OCI-LY3 (cell line): ENCODE results near the gene USF1.
"Not testable (repeated sequence)": the region's sequence is repeated elsewhere in the genome, so short reads cannot be mapped to it uniquely, and the experiment has no call there.

Source experiments
- H2AFZ ChIP-seq: fragments of 200-600, 300-600 bp; shearing (Covaris generic); 2 replicates; pipeline ENCODE4 v1.6.0; 2014; ENCODE audit warnings: antibody characterized with exemption, low read depth, low read length
- H3K27ac ChIP-seq: fragments of 200-600, 300-600 bp; sonication (generic); 2 replicates; pipeline ENCODE4 v1.5.1; 2014; ENCODE audit warnings: mild to moderate bottlenecking, low read length, moderate library complexity, mixed read lengths
- H3K27me3 ChIP-seq: fragments of 200-600, 300-600 bp; sonication (generic); 2 replicates; pipeline ENCODE4 v1.6.1; 2014; ENCODE audit warnings: low read depth, low read length, mixed read lengths
- H3K36me3 ChIP-seq: fragments of 200-600, 300-600 bp; sonication (generic); replicated peaks from 2 replicates; pipeline ENCODE3; 2014; ENCODE audit warnings: low read depth, low read length, mixed read lengths
- H3K4me1 ChIP-seq: fragments of 300-600, 200-600 bp; sonication (generic); 2 replicates; pipeline ENCODE4 v1.6.1; 2014; ENCODE audit warnings: low read length, mixed read lengths
- H3K4me2 ChIP-seq: fragments of 200-600, 300-600 bp; sonication (generic); 2 replicates; pipeline ENCODE4 v1.6.1; 2014; ENCODE audit warnings: low read length, mixed read lengths
- H3K4me3 ChIP-seq: fragments of 300-600, 200-600 bp; sonication (generic); 2 replicates; pipeline ENCODE4 v1.5.1; 2014; ENCODE audit warnings: antibody characterized with exemption, mild to moderate bottlenecking, low read length, moderate library complexity
- H3K79me2 ChIP-seq: fragments of 300-600, 200-600 bp; shearing (Covaris generic); 2 replicates; pipeline ENCODE4 v1.6.1; 2014; ENCODE audit warnings: mild to moderate bottlenecking, low read length, mixed read lengths
- H3K9ac ChIP-seq: fragments of 300-600, 200-600 bp; shearing (Covaris generic); 2 replicates; pipeline ENCODE4 v1.6.0; 2014; ENCODE audit warnings: mild to moderate bottlenecking, low read length, moderate library complexity
- H3K9me3 ChIP-seq: fragments of 200-600, 300-600 bp; shearing (Covaris generic); 2 replicates; pipeline ENCODE4 v1.6.1; 2014; ENCODE audit warnings: low read length, mixed read lengths; ENCODE audit not compliant: insufficient read depth
- H4K20me1 ChIP-seq: fragments of 200-600, 300-600 bp; sonication (generic); 2 replicates; pipeline ENCODE4 v1.6.1; 2016; ENCODE audit warnings: low read length, mixed read lengths; ENCODE audit not compliant: insufficient read depth
- EZH2phosphoT487 ChIP-seq: fragments of 200-600 bp; shearing (Covaris generic); IDR thresholded peaks from 2 replicates; pipeline ENCODE4 v1.6.1; 2018; ENCODE audit warnings: antibody characterized with exemption, mixed run types, low read depth
- TF ChIP-seq, protein P1 (sequence below): fragments of 200-600, 300-600 bp; sonication (generic); IDR thresholded peaks from 2 replicates; pipeline ENCODE4 v1.5.1; 2014; ENCODE audit warnings: antibody characterized with exemption, low read length, low read depth

Gene USF1

DNA sequence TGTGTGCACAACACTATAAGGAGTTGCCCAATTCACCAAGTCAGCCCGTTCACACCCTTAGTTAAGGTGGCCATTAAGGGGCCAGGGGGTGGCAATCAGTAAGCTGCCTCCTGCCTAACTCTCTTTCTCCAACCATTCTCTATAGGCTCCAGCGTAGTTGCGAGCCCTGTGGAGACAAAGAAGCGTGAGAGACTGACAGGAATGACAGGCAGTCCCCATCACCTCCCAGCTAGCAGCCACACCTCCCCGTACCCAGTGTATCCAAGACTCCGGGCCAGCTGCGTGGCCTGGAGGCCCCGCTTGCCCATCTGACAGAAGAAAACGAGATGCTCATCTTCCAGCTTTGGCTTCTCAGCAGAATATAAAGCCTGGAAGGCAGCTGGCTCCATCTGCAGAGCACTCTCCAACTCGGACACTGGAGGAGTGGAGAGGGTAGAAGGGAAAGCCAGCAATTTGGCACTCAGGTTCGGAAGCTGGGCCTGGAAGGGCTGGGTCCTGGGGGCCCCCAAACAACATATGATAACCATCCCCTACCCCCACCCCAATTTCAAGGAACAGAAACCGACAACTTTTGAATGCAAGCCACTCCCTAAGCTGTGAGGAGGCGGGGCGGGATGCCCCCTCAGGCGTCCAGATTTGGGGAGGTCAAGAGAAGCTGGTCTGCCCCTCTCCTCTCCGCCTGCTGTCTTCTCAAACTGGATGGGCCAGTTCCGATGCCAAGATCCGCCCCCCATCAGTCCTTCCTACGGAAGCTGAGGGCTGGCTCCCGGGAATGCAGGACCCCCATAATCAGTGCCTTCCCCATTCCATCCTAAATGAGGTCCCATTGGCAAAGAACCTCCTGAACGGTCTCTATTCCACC is 7.9 kb downstream of the USF1 start:
- Histone ChIP-seq H3K4me2 (no peak overlapping the region), H3K27me3 (no peaks in the 10 kb centered on the region), H3K27ac (no peak overlapping the region), H3K4me1 (no peaks in the 10 kb centered on the region), H3K9me3 (no peaks in the 10 kb centered on the region), H2AFZ (no peak overlapping the region), H4K20me1 (peaks cover 4% of the 10 kb centered on the region; the same call in 1 of the 2 replicates), H3K79me2 (no peaks in the 10 kb centered on the region), H3K9ac (no peak overlapping the region), H3K36me3 (peaks cover 37% of the 10 kb centered on the region), H3K4me3 (no peak overlapping the region)
- no peak for TF ChIP-seq EZH2phosphoT487
- TF ChIP-seq, protein P1, sequence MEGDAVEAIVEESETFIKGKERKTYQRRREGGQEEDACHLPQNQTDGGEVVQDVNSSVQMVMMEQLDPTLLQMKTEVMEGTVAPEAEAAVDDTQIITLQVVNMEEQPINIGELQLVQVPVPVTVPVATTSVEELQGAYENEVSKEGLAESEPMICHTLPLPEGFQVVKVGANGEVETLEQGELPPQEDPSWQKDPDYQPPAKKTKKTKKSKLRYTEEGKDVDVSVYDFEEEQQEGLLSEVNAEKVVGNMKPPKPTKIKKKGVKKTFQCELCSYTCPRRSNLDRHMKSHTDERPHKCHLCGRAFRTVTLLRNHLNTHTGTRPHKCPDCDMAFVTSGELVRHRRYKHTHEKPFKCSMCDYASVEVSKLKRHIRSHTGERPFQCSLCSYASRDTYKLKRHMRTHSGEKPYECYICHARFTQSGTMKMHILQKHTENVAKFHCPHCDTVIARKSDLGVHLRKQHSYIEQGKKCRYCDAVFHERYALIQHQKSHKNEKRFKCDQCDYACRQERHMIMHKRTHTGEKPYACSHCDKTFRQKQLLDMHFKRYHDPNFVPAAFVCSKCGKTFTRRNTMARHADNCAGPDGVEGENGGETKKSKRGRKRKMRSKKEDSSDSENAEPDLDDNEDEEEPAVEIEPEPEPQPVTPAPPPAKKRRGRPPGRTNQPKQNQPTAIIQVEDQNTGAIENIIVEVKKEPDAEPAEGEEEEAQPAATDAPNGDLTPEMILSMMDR = no peak

DNA sequence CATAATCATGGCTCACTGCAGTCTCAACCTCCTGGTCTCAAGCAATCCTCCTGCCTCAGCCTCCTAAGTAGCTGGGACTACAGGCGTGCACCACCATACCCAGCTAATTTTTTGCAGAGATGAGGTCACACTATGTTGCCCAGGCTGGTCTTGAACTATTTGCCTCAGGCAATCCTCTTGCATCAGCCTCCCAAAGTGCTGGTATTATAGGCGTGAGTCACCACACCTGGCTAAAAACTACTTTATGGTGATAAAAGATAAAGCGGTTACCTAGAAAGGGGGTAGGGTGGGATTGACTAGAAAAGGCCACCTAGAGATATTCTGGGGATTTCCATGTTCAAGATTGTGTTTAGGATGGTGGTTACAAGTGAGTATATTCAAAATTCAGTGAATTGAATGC is 12.0 kb downstream of the USF1 start:
- H3K9me3 ChIP-seq = no peaks in the 10 kb centered on the region
- peaks cover 7% of the 10 kb centered on the region for H3K36me3 ChIP-seq
- no peaks in the 10 kb centered on the region for H3K4me1 ChIP-seq
- no peak overlapping the region for H3K4me3 ChIP-seq
- no peak overlapping the region for H3K9ac ChIP-seq
- no peak overlapping the region for H2AFZ ChIP-seq
- TF ChIP-seq EZH2phosphoT487 = no peak
- TF ChIP-seq, protein P1 = no peak
- H3K27ac ChIP-seq = no peak overlapping the region
- H4K20me1 ChIP-seq = no peaks in the 10 kb centered on the region
- H3K27me3 ChIP-seq = no peaks in the 10 kb centered on the region
- no peaks in the 10 kb centered on the region for H3K79me2 ChIP-seq
- no peak overlapping the region for H3K4me2 ChIP-seq

DNA sequence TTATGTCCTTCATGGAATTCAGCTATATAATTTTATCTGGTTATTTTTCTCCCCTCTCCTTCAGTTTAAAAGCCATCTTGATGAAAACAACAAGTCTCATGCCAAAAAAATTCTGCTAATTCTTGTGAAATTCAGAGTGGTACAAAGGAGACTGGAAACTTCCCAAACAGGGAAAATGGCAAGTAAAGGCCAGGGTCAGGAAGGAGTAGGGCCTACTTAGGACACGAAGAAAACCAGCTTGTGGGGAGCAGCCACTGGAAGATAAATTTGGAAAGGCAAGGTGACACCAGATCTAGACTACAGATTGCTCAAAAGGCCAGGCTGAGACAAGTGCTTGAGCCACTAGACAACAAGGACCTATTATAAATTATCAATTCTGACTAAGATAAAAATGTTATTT is 13.4 kb downstream of the USF1 start:
- H3K36me3 ChIP-seq = peaks cover 5% of the 10 kb centered on the region
- H3K27ac ChIP-seq = no peak overlapping the region
- no peak overlapping the region for H2AFZ ChIP-seq
- TF ChIP-seq EZH2phosphoT487 = no peak
- TF ChIP-seq, protein P1 = no peak
- H3K4me2 ChIP-seq = no peak overlapping the region
- H3K9ac ChIP-seq = no peak overlapping the region
- H3K79me2 ChIP-seq = no peaks in the 10 kb centered on the region
- H3K4me1 ChIP-seq = no peaks in the 10 kb centered on the region
- no peaks in the 10 kb centered on the region for H4K20me1 ChIP-seq
- no peak overlapping the region for H3K4me3 ChIP-seq
- no peaks in the 10 kb centered on the region for H3K9me3 ChIP-seq
- no peaks in the 10 kb centered on the region for H3K27me3 ChIP-seq

GRCh38 chr1:161031874-161032273 is 13.9 kb downstream of the USF1 start:
- H3K79me2 ChIP-seq = no peaks in the 10 kb centered on the region
- no peaks in the 10 kb centered on the region for H3K27me3 ChIP-seq
- no peak overlapping the region for H3K4me3 ChIP-seq
- no peak overlapping the region for H3K4me2 ChIP-seq
- no peaks in the 10 kb centered on the region for H3K36me3 ChIP-seq
- no peaks in the 10 kb centered on the region for H3K4me1 ChIP-seq
- H2AFZ ChIP-seq = no peak overlapping the region
- H3K9ac ChIP-seq = no peak overlapping the region
- TF ChIP-seq, protein P1 = no peak
- TF ChIP-seq EZH2phosphoT487 = no peak
- H4K20me1 ChIP-seq = no peaks in the 10 kb centered on the region
- no peak overlapping the region for H3K27ac ChIP-seq
- H3K9me3 ChIP-seq = no peaks in the 10 kb centered on the region

GRCh38 chr1:161029466-161029865 is 16.3 kb downstream of the USF1 start:
- not testable (repeated sequence) for H3K4me1 ChIP-seq, H3K4me2 ChIP-seq, H3K9me3 ChIP-seq, H3K4me3 ChIP-seq, H3K9ac ChIP-seq, H3K79me2 ChIP-seq, H3K27me3 ChIP-seq, H4K20me1 ChIP-seq, H3K27ac ChIP-seq, H2AFZ ChIP-seq, H3K36me3 ChIP-seq

DNA sequence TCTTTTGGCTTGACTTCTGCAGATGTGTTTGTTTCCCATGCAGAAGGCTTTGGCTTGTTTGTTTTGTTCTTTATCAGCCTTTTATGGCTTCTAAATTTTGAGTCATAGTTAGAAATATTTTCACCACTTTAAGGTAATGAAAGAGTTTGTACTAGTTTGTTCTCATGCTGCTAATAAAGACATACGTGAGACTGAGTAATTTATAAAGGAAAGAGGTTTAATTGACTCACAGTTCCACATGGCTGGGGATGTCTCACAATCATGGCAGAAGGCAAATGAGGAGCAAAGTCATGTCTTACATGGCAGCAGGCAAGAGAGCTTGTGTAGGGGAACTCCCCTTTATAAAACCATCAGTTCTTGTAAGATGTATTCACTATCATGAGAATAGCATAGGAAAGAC is 18.8 kb downstream of the USF1 start:
- not testable (repeated sequence) for H3K36me3 ChIP-seq, H4K20me1 ChIP-seq, H3K9me3 ChIP-seq, H3K4me2 ChIP-seq, H3K79me2 ChIP-seq, H2AFZ ChIP-seq, H3K9ac ChIP-seq, H3K4me3 ChIP-seq, H3K27ac ChIP-seq, H3K27me3 ChIP-seq, H3K4me1 ChIP-seq
